DMS 273 treated with DMSO at 0.1 percent for 48 hours (cell line): ENCODE data around the gene NPHP3.
"Not testable (repeated sequence)": the region's sequence is repeated elsewhere in the genome, so short reads cannot be mapped to it uniquely, and the experiment has no call there.

Experiments
- DNase-seq: peaks from one replicate; lab custom pipeline; 2025; lab: John Stamatoyannopoulos, UW

Gene NPHP3

GRCh38 chr3:132722165-132723023, at the start of gene NPHP3:
NPHP3 (minus strand) TSS chr3:132722409; CDS start chr3:132722355, 54 bp downstream.
- peak; percentile 96 for DNase-seq

GRCh38 chr3:132758740-132759139, 36.5 kb upstream of the NPHP3 start:
- no peak for DNase-seq

GRCh38 chr3:132756108-132756650, 34.0 kb upstream of the NPHP3 start:
- no peak for DNase-seq

- no peak for DNase-seq
Measured at GRCh38 chr3:132753946-132754345, 31.7 kb upstream of the NPHP3 start.

GRCh38 chr3:132749786-132750185, 27.6 kb upstream of the NPHP3 start:
- DNase-seq = no peak

- not testable (repeated sequence) for DNase-seq
Measured at GRCh38 chr3:132746720-132747119, 24.5 kb upstream of the NPHP3 start.

- DNase-seq = no peak
Measured at GRCh38 chr3:132738314-132738713, 16.1 kb upstream of the NPHP3 start.

- DNase-seq = no peak
Measured at GRCh38 chr3:132735589-132735988, 13.4 kb upstream of the NPHP3 start.

GRCh38 chr3:132730891-132731580, 8.8 kb upstream of the NPHP3 start:
- peak; percentile 41 for DNase-seq

- DNase-seq = peak; percentile 24
Measured at GRCh38 chr3:132726341-132726823, 4.2 kb upstream of the NPHP3 start.

- no peak for DNase-seq
Measured at GRCh38 chr3:132723024-132723950, 1.1 kb upstream of the NPHP3 start.

- peak; percentile 36 for DNase-seq
Measured at GRCh38 chr3:132721479-132722164, 587 bp downstream of the NPHP3 start.

GRCh38 chr3:132720228-132720627, 2.0 kb downstream of the NPHP3 start:
- DNase-seq = no peak

GRCh38 chr3:132716372-132716771, 5.8 kb downstream of the NPHP3 start:
- DNase-seq = no peak

- no peak for DNase-seq
Measured at GRCh38 chr3:132713977-132714727, 8.1 kb downstream of the NPHP3 start.

GRCh38 chr3:132710311-132710710, 11.9 kb downstream of the NPHP3 start:
- no peak for DNase-seq

GRCh38 chr3:132709761-132710160, 12.4 kb downstream of the NPHP3 start:
- DNase-seq = no peak

- no peak for DNase-seq
Measured at GRCh38 chr3:132703733-132704132, 18.5 kb downstream of the NPHP3 start.

GRCh38 chr3:132695422-132695821, 26.8 kb downstream of the NPHP3 start:
- DNase-seq = no peak

GRCh38 chr3:132694991-132695390, 27.2 kb downstream of the NPHP3 start:
- no peak for DNase-seq
